Measurements from ENCODE around the gene LTF. TPM values are rescaled to one million over a fixed set of nuclear protein-coding genes. Genes with fewer than 3 reads are reported as not detected.
"Not testable (repeated sequence)": the region's sequence is repeated elsewhere in the genome, so short reads cannot be mapped to it uniquely, and the experiment has no call there.

The LTF gene
- total RNA-seq, 2 experiments from 2014 or later = not detected

DNA sequence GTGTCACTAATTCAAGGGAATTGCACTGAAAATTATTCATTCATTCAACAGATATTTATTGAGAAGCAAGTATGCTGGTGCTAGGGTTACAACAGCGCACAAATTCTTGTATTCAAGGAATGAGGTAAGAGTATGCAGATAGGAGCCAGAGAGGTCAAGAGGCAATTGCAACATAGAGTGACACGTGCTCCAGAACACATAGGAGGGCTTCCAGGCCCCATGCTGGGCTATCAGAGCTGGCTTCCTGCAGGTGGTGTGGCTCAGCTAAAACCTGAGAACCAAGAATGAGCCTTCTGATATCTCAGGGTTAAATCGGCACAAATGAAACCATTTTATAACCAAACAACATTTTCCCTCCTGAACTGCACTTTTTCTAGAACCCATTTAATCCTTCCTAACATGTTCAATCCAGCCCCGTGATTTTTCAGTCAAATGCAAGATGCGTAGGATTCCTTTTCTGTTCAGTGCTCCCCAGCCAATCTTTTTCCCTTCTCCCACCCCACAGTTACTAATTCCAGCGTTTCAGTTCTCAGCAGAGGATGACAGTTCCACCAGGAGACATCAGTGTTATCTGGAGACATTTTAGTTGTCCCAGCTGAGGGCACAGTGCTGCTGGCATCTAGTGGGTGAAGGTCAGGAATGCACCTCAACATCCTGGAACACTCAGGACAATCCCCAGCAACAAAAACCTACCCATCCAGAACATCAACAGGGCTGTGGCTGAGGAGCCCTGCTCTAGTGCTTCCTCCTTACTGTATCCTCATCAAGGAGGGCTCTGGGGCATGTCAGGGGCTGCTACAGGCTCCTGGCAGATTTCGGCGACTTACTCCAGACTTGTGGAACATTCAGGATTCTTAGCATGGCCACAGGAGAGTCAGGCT, 70.9 kb downstream of the LTF start:
- Mint-ChIP-seq H3K9me3 (no peaks in the 10 kb centered on the region), H3K4me3 (no peak overlapping the region), H3K36me3 (no peaks in the 10 kb centered on the region), H3K4me1 (peaks cover 4% of the 10 kb centered on the region), H3K27ac (no peak overlapping the region), H3K27me3 (no peaks in the 10 kb centered on the region)
- no peak for DNase-seq

DNA sequence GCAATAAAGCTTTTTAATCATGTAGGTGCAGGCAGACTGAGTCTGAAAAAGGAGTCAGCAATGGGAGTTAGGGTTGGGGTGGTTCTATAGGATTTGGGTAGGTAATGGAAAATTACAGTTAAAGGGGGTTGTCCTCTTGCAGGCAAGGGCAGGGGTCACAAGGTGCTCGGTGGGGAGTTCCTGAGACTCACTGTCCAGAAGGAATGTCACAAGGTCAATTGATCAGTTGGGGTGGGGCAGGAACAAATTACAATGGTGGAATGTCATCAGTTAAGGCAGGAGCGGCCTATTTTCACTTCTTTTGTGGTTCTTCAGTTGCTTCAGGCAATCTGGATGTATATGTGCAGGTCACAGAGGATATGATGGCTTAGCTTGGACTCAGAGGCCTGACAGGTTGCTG, 71.7 kb downstream of the LTF start:
- no peaks in the 10 kb centered on the region for H3K9me3 Mint-ChIP-seq
- H3K27me3 Mint-ChIP-seq = no peaks in the 10 kb centered on the region
- H3K27ac Mint-ChIP-seq = no peak overlapping the region
- no peak overlapping the region for H3K4me3 Mint-ChIP-seq
- peaks cover 4% of the 10 kb centered on the region for H3K4me1 Mint-ChIP-seq
- H3K36me3 Mint-ChIP-seq = no peaks in the 10 kb centered on the region
- DNase-seq = no peak

DNA sequence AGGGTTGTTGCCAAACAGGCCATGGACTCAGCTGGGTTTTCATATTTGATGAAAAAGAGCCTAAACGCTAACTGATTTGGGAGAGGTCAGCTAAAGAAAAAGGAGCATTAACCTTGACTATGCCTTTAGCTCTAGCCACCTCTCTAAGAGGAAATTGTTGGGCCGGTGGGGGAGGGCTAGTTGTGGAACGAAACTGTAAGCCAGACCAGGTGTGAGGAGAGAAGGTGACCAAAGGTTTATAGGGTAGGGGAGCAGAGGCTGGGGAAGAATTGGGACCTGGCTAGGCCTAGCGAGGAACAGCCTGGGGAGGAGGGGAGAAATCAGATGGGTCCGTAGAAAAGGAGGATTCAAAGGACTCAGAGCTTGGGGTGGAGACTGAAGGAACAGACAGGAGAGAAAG, 73.2 kb downstream of the LTF start:
- DNase-seq, H3K36me3 Mint-ChIP-seq, H3K9me3 Mint-ChIP-seq, H3K27ac Mint-ChIP-seq, H3K4me1 Mint-ChIP-seq, H3K27me3 Mint-ChIP-seq, H3K4me3 Mint-ChIP-seq: not testable (repeated sequence)

DNA sequence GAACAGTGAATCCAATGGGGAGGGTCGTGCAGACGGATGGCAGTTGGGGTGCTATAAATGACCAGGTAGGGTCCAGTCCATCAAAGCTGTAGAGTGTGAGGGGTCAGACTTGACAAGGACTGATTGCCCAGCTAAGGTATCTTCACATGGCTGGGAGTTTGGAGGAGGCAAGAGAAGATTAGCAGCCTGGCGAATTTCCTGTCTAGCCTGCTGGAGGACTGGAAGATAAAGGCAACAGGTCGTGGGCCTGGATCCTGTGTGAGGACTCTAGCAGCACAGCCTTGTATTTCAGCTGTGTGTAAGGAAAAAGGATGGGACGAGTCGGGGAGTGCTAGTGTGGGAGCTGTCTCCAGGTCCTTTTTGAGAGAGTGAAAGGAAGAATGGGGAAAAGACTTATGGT, 75.4 kb downstream of the LTF start:
- Mint-ChIP-seq H3K36me3 (no peaks in the 10 kb centered on the region), H3K27me3 (no peaks in the 10 kb centered on the region), H3K27ac (no peak overlapping the region), H3K4me1 (peaks cover 5% of the 10 kb centered on the region), H3K4me3 (no peak overlapping the region), H3K9me3 (no peaks in the 10 kb centered on the region)
- DNase-seq = no peak

DNA sequence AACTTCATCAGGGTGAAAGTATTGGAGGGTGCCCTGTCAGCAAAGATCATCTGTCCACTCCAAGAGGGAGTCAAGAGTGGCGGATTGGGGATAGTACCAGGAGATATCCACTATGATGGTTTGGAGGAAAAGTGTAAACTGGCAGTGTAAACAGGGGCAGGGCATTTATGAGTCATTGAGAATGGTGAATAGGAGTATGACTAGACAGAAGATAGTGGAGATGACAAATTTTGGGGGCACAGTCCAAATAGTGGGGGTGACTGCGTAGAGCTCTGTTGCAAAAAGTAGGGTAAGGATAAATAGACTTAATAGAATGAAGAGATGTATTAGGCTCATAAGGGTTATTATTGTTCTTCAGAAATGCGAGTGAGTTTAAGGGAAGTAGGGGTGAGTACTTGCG, 75.9 kb downstream of the LTF start:
- not testable (repeated sequence) for H3K27ac Mint-ChIP-seq, H3K27me3 Mint-ChIP-seq

DNA sequence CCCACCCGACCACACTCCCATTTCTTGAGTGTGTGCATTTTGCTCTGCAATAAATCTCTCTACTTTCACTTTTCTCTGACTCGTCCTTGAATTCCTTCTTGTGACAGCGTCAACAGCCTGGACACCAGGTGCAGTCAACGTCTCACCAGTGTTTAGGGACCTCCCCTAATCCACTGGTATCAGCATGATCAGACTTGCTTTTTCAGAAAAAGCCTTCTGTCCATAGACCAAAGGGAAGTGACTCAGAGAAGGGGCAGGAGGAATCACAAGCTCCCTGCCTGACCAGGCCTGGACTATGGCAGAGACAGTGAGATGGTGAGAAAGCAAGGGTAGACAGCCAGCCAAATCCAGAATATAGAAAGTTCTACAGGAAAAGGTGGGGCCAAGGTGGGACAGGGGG, 78.5 kb downstream of the LTF start:
- Mint-ChIP-seq H3K4me3 (no peak overlapping the region), H3K27ac (no peak overlapping the region)

More for the DNA sequence above, 75.9 kb downstream of the LTF start:
- DNase-seq, H3K4me1 Mint-ChIP-seq, H3K36me3 Mint-ChIP-seq, H3K4me3 Mint-ChIP-seq, H3K9me3 Mint-ChIP-seq: not testable (repeated sequence)

More for the DNA sequence above, 78.5 kb downstream of the LTF start:
- no peaks in the 10 kb centered on the region for H3K36me3 Mint-ChIP-seq
- peaks cover 7% of the 10 kb centered on the region for H3K27me3 Mint-ChIP-seq
- no peak for DNase-seq
- H3K4me1 Mint-ChIP-seq = peaks cover 14% of the 10 kb centered on the region
- H3K9me3 Mint-ChIP-seq = no peaks in the 10 kb centered on the region

Other genes with a start within 250 kb of the LTF start
- not detected for gene CCR3, start 222.4 kb downstream of the LTF start, total RNA-seq
- under 1 TPM in 1 of 2 experiments, not detected in 1; 0.16 TPM for gene CCR2, start 110.8 kb downstream of the LTF start, total RNA-seq
- under 1 TPM; 0.08 to 0.21 TPM for gene CCR5, start 94.0 kb downstream of the LTF start, total RNA-seq
- gene CCRL2, start 57.6 kb downstream of the LTF start, total RNA-seq = 1 to 10 TPM; 3.1 to 3.4 TPM
- not detected for gene RTP3, start 33.1 kb upstream of the LTF start, total RNA-seq
- not detected for gene LRRC2, start 101.4 kb upstream of the LTF start, total RNA-seq
- not detected for gene FAM240A, start 147.6 kb upstream of the LTF start, total RNA-seq
- gene ALS2CL, start 228.8 kb upstream of the LTF start, total RNA-seq = 1 to 10 TPM; 1.3 TPM
- gene TMIE, start 236.5 kb upstream of the LTF start, total RNA-seq = under 1 TPM; 0.41 to 0.42 TPM

Measured in activated naive CD8-positive, alpha-beta T cell treated with anti-CD3 and anti-CD28 coated beads for 36 hours (primary cell).